CD4-positive, CD25-positive, alpha-beta regulatory T cell (primary cell): ENCODE data around the gene RALGDS. TPM values are rescaled to one million over a fixed set of nuclear protein-coding genes. Genes with fewer than 3 reads are reported as not detected.

Experiments used
- ATAC-seq, 2 donors: fragments of 150-1000 bp; cut with Tn5 transposase; one replicate each; pipeline ENCODE4 v1.10.0; 2021; ENCODE audit warnings: low read depth in 2 of 2, moderate number of reproducible peaks in 2 of 2, moderate library complexity in 1 of 2
- DNase-seq, 3 donors: peaks; one replicate each; pipeline versions ENCODE4 v3.0.0 to v3.0.0-alpha.2; 2012 to 2022; ENCODE audit warnings: mixed read lengths in 1 of 3
- H3K27ac ChIP-seq: one replicate; pipeline ENCODE4 v1.7.0; 2013; ENCODE audit warnings: mild to moderate bottlenecking, low read length; ENCODE audit not compliant: insufficient read depth, poor library complexity, severe bottlenecking
- H3K27me3 ChIP-seq: one replicate; pipeline ENCODE4 v1.7.0; 2013; ENCODE audit warnings: low read length; ENCODE audit not compliant: control insufficient read depth, insufficient read depth
- H3K36me3 ChIP-seq: one replicate; pipeline ENCODE4 v1.7.0; 2013; ENCODE audit warnings: mild to moderate bottlenecking, low read length, moderate library complexity; ENCODE audit not compliant: control insufficient read depth, insufficient read depth
- H3K4me1 ChIP-seq: 2 replicates; pipeline ENCODE4 v1.7.0; 2013; ENCODE audit warnings: mild to moderate bottlenecking, low read length; ENCODE audit not compliant: insufficient read depth, control insufficient read depth, poor library complexity, severe bottlenecking
- H3K4me3 ChIP-seq: one replicate; pipeline ENCODE4 v1.7.0; 2013; ENCODE audit warnings: low read depth, mild to moderate bottlenecking, low read length, moderate library complexity
- H3K9me3 ChIP-seq, 2 experiments: 1 replicate in 1 of 2; 2 replicates in 1 of 2; pipeline ENCODE4 v1.7.0; 2013; ENCODE audit warnings: low read length in 2 of 2, mild to moderate bottlenecking in 1 of 2, moderate library complexity in 1 of 2; ENCODE audit not compliant: control insufficient read depth in 2 of 2
- H3K27ac Mint-ChIP-seq, 3 donors: one replicate each; pipeline ENCODE4 v1.8.0; 2020 to 2022; ENCODE audit warnings: mild to moderate bottlenecking in 3 of 3, mixed read lengths in 3 of 3, moderate library complexity in 2 of 3
- H3K27me3 Mint-ChIP-seq: one replicate; pipeline ENCODE4 v1.8.0; 2022; ENCODE audit warnings: mild to moderate bottlenecking, mixed read lengths
- H3K36me3 Mint-ChIP-seq: one replicate; pipeline ENCODE4 v1.8.0; 2020; ENCODE audit warnings: mixed read lengths
- H3K4me1 Mint-ChIP-seq, 4 donors: one replicate each; pipeline ENCODE4 v1.8.0; 2020 to 2022; ENCODE audit warnings: mixed read lengths in 4 of 4, mild to moderate bottlenecking in 1 of 4
- H3K4me3 Mint-ChIP-seq, 4 donors: one replicate each; pipeline ENCODE4 v1.8.0; 2020 to 2022; ENCODE audit warnings: mild to moderate bottlenecking in 4 of 4, mixed read lengths in 4 of 4, moderate library complexity in 3 of 4
- H3K9me3 Mint-ChIP-seq, 7 donors: one replicate each; pipeline ENCODE4 v1.8.0; 2020 to 2022; ENCODE audit warnings: mixed read lengths in 7 of 7, mild to moderate bottlenecking in 3 of 7, moderate library complexity in 2 of 7
- polyA plus RNA-seq, 4 donors: library from polyadenylated mRNA; unstranded; fragments of 300-500 nt; fragmentation: Illumina TruSeq; gene quantifications; one replicate each; pipeline ENCODE4 v1.2.3, GENCODE V29; 2021
- total RNA-seq: library from RNA; stranded (reverse); gene quantifications from one replicate; pipeline ENCODE4 v1.2.3, GENCODE V29; 2022

The RALGDS gene
- total and polyA plus RNA-seq, 5 donors from 2014 or later, result 34.6 to 228 (median 58.5) TPM

DNA sequence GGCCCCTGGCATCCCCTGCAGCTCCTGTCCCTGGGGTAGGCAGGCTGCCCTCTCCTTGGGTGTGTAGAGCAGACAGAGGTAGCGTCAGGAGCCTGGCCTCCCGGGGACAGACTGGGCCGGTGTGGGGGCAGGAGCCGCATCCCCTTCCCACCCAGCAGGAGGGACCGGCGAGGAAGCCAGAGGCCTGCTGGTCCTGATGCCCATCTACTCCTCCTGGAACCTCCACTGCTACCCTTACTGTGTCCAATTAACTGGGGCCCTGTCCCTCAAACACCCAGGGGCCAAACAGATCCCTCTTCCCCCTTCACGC lies 15.6 kb downstream of the RALGDS start:
- Histone ChIP-seq H3K27me3 (no peaks in the 10 kb centered on the region), H3K36me3 (peaks cover 92% of the 10 kb centered on the region), H3K9me3 (no peaks in the 10 kb centered on the region), H3K4me1 (no peaks in the 10 kb centered on the region), H3K27ac (no peak overlapping the region), H3K4me3 (no peak overlapping the region)
- ATAC-seq, result no peak
- H3K27me3 Mint-ChIP-seq, result no peaks in the 10 kb centered on the region
- no peaks in the 10 kb centered on the region for H3K9me3 Mint-ChIP-seq
- H3K27ac Mint-ChIP-seq, result no peak overlapping the region
- peaks cover 20% of the 10 kb centered on the region for H3K36me3 Mint-ChIP-seq
- no peak for DNase-seq
- no peak overlapping the region for H3K4me3 Mint-ChIP-seq
- H3K4me1 Mint-ChIP-seq, result peaks cover 0 to 2% (median under 1%) of the 10 kb centered on the region in 4 donors

DNA sequence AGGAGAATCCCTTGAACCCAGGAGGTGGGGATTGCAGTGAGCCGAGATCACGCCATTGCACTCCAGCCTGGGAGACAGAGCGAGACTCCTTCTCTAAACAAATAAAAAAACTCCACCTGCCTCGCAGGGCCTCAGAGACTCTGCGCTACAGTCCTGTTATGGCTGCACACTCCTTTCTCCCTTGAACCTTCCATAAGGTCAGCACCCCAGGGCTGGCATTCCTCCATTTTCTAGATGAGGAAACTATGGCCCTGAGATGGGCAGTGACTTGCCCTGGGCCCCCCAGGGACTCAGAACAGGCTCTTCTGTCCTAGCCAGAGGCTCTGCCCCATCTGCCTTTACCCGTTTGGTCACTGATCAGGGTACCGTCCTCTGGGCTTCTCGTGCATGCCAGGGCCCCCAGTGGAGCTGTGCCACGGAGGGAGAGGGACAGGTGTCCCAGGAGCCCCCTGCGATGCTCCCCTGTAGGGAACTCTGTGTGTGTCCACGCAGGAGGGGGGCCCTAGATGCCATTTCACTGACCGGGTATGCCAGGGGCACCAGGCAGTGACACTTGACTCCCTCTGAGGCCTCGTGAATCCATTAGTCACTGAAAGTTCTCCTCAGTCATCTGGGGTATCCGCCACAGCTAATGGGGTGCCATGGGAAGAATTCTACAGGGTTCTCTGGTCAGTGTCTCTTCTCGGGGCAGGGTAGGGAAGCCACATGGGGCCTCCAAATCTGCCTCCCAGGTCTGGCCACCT lies 16.2 kb downstream of the RALGDS start:
- Mint-ChIP-seq H3K36me3 (peaks cover 19% of the 10 kb centered on the region), H3K27ac (no peak overlapping the region), H3K4me1 (peaks cover 0 to 2% (median 0%) of the 10 kb centered on the region in 4 donors), H3K4me3 (no peak overlapping the region), H3K9me3 (no peaks in the 10 kb centered on the region), H3K27me3 (no peaks in the 10 kb centered on the region)
- Histone ChIP-seq H3K36me3 (peaks cover 92% of the 10 kb centered on the region), H3K4me3 (no peak overlapping the region), H3K4me1 (no peaks in the 10 kb centered on the region), H3K9me3 (no peaks in the 10 kb centered on the region), H3K27me3 (no peaks in the 10 kb centered on the region), H3K27ac (no peak overlapping the region)
- DNase-seq, result no peak
- no peak for ATAC-seq

DNA sequence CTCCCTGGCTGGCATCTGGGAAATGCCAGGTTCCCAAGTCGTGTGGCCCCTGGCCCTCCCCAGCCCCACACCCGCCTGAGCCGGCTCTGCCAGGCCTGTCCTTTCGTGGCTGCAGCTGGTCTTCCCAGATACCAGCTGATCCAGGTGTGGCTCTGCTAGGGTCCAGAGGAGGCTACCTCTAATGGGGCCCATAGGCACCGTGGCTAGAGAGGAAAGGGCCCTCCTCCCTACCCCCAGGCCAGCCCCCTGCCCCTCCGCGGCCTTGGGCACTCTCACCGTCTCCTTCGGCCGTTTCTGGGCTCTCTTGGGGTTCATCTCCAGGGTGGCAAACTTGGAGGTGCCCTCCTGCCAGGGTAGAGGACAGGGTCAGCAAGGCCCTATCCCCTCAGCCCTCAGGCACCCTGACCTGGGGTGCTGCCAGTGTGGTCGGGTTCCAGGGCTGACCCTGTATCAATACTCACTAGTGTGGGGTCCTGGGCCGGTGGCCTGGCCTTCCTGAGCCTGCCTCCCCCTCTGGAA lies 17.0 kb downstream of the RALGDS start:
- Histone ChIP-seq H3K27me3 (no peaks in the 10 kb centered on the region), H3K27ac (no peak overlapping the region), H3K9me3 (no peaks in the 10 kb centered on the region), H3K4me3 (no peak overlapping the region), H3K4me1 (no peaks in the 10 kb centered on the region), H3K36me3 (peaks cover 92% of the 10 kb centered on the region)
- Mint-ChIP-seq H3K36me3 (peaks cover 25% of the 10 kb centered on the region), H3K9me3 (peaks cover 0 to 3% (median 0%) of the 10 kb centered on the region in 7 donors), H3K4me3 (no peak overlapping the region), H3K27me3 (no peaks in the 10 kb centered on the region), H3K27ac (no peak overlapping the region), H3K4me1 (no peaks in the 10 kb centered on the region)
- ATAC-seq (no peak), DNase-seq (no peak)

DNA sequence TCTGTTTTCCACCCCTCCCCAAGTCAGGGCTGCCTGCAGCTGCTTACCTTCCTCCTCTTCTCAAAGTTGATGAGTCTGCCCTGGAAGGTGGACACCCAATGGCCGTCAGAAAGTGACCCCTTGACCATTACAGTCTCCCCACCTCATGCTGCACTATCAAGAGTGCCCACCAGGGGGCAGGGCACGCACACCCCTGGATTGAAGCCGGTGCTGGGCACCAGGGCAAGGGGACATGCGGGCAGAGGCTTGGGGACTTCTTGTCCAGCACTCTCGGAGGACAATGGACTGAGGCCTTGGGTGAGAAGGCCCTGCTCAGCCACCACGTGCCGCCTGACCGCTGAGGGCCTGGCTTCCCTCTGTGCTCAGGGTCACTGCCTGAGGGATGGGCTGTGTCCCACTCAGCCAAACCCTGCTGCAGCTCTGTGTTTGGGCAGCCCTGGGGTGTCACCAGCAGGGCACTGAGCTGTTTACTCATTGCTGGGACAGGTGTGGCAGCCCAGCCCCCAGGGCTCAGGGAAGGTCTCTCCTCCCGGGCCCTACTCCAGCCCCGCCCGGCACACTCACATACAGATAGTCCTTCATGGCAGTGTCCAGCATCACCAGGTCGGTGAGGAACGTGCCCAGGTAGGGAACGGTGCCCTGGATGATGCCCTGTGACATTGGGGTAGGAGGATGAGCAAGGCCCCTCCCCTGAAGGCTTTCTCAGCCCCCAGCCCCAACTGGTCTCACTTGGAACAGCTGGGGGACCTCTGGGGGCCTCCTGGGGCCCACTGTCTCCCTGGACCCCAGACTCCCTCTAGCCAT lies 17.7 kb downstream of the RALGDS start:
- Histone ChIP-seq H3K27me3 (no peaks in the 10 kb centered on the region), H3K36me3 (peaks cover 92% of the 10 kb centered on the region), H3K4me1 (no peaks in the 10 kb centered on the region), H3K4me3 (no peak overlapping the region), H3K27ac (no peak overlapping the region), H3K9me3 (no peaks in the 10 kb centered on the region)
- peaks cover 31% of the 10 kb centered on the region for H3K36me3 Mint-ChIP-seq
- no peaks in the 10 kb centered on the region for H3K27me3 Mint-ChIP-seq
- no peak overlapping the region for H3K4me3 Mint-ChIP-seq
- peak; percentile 41 to 56 (median 49) for DNase-seq
- H3K9me3 Mint-ChIP-seq, result peaks cover 0 to 4% (median 0%) of the 10 kb centered on the region in 7 donors
- no peaks in the 10 kb centered on the region for H3K4me1 Mint-ChIP-seq
- H3K27ac Mint-ChIP-seq, result peak overlapping the region; percentile 29 to 66 (median 60)
- ATAC-seq, result peak in 1 of 2 donors; percentile 48

DNA sequence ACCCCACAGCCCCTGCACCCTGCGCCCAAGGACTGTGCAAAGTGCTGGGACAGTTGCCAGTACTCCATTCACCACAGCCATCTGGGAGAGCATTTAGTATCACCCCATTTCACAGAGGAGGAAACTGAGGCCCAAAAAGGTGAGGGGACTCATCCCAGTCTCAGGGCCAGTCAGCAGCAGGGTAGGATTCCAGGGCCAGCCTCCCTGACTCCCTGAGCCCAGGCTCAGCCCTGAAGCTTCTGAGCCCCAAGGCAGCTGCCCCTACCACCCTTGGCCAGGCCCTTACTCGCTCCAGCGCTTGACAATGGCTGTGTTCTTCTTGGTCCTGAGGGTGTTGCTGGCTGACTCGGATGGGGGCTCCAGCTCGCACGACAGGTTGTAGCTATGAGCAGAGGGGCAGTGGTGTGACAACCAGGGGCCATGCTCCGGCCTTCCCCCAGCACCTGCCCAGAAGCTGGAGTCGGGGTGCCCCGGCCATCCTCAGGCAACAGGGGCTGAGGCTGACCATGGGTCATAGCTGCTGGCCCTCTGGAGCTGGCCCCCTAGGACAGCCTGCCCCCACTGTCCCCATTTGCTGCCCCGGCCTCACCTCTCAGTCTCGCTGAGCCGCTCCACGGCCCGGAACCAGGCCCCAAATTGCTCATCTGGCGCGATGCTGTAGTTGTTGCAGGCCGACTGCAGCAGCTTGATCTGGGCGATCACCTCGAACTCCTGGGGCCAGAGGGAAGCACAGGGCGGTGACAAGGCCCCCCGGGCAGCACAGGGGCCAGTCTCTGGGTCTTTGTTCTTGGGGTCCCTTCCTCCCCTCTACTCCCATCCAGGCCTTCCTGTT lies 18.6 kb downstream of the RALGDS start:
- Histone ChIP-seq H3K4me3 (no peak overlapping the region), H3K27ac (no peak overlapping the region), H3K4me1 (no peaks in the 10 kb centered on the region), H3K9me3 (peaks cover 0 to 1% of the 10 kb centered on the region in 2 experiments), H3K27me3 (no peaks in the 10 kb centered on the region), H3K36me3 (peaks cover 92% of the 10 kb centered on the region)
- ATAC-seq (no peak), DNase-seq (no peak)
- Mint-ChIP-seq H3K27ac (peak overlapping the region; percentile 29 to 89 (median 66)), H3K36me3 (peaks cover 39% of the 10 kb centered on the region), H3K4me3 (no peak overlapping the region), H3K4me1 (no peaks in the 10 kb centered on the region), H3K27me3 (no peaks in the 10 kb centered on the region), H3K9me3 (peaks cover 0 to 4% (median 0%) of the 10 kb centered on the region in 7 donors)

DNA sequence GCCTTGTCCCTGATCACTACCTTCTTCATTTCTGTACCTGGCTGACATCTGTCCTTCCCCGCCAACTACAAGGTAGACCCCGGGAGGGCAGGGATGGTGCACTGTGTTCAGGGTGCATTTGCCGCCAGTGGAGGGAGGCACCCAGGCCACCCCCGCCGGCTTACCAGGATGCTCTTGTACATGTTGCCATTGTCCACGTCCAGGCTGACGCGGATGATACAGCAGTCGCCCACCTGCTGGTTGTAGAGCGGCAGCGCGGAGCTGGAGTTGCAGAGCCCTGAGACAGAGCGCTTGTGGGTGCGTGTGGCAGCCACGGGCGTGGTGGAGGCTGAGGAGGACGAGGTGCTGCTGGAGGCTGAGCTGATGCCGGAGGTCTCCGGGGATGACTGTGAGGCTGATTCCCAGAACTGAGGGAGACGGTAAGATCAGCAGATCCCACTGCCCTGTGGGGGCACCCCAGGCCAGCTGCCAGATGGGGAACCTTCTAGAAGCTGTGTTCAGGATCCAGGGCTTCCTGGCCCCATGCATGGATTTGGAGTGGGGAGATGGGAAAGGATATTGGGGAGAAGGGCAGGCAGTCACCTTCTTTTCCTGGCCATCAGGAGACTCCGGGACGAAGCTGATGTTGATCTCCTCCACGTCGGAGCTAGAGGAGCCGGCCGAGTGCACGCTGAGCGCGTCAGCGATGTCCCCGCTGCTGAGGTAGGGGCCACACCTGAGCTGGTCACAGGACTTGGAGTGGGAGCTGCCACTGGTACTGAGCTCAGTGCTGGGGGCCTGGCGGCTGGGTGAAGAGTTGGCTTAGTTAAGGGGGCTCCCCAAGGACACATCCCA lies 19.5 kb downstream of the RALGDS start:
- no peaks in the 10 kb centered on the region for H3K27me3 ChIP-seq
- H3K27ac ChIP-seq, result no peak overlapping the region
- H3K27me3 Mint-ChIP-seq, result no peaks in the 10 kb centered on the region
- H3K36me3 Mint-ChIP-seq, result peaks cover 43% of the 10 kb centered on the region
- H3K4me3 ChIP-seq, result no peak overlapping the region
- H3K36me3 ChIP-seq, result peaks cover 89% of the 10 kb centered on the region
- no peaks in the 10 kb centered on the region for H3K4me1 ChIP-seq
- no peak overlapping the region for H3K4me3 Mint-ChIP-seq
- H3K4me1 Mint-ChIP-seq, result no peaks in the 10 kb centered on the region
- no peak for DNase-seq
- H3K27ac Mint-ChIP-seq, result peak overlapping the region in 1 of 3 donors; percentile 89
- H3K9me3 Mint-ChIP-seq, result peaks cover 0 to 4% (median 0%) of the 10 kb centered on the region in 7 donors
- peaks cover 4 to 8% of the 10 kb centered on the region in 2 experiments for H3K9me3 ChIP-seq
- no peak for ATAC-seq
